ENCODE measurements around the gene ALK.

ALK gene

DNA sequence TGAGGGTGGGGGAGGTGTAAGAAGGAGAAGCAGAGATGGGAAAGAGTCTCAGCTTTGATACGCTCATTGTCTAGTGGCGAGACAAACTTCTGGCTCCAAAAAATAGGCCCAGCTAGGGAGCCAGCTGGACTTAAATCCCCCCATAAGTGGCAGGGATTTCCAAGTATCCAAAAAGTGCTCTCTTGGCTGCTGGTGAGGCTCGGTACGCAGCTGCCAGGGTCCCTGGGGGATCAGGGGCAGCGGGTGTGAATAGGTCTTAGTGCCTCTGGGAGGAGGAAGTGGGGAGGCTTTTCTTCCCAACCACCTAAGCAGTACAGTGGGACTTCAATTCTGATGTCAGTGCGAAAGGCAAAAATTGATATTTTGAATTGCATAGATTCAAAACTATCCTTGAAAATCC is 73.5 kb downstream of the ALK start:
- H3K27ac ChIP-seq = no peak overlapping the region
- TF ChIP-seq CTCF (IDR thresholded peaks at IDR 0.05) = no peak
- TF ChIP-seq ZFX (IDR thresholded peaks at IDR 0.05; ENCODE audit: borderline replicate concordance) = no peak

DNA sequence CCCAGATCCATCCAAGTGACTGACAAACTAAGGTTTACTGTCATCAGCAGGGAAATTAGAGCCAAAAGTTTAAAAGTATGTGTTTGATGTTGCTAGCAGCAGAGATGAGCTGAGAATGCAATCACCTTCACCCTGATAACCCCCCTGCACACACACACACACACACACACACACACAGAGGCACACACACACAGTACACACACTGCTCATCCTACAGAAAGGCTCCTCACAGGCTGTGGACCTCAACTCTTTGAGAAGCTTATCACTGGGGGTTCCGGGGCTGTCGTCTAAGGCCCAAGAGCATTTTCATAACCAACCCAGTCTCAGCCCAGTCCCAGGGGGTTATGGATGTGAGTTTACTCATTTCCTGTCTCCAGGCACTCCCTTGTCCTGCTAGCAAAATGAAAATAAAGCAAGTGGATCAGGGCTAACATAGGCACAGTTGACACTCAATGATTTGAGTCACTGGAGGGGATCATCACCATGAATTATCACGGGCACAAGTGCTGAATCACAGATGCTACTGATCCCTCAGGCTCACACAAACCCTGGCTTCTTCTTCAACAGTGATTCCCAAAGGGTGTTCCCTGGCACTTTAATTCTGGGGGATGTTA is 76.6 kb downstream of the ALK start:
- no peak overlapping the region for H3K27ac ChIP-seq
- no peak for TF ChIP-seq CTCF (IDR thresholded peaks at IDR 0.05)
- TF ChIP-seq ZFX (IDR thresholded peaks at IDR 0.05; ENCODE audit: borderline replicate concordance) = no peak

- no peak overlapping the region for H3K27ac ChIP-seq
- TF ChIP-seq ZFX (IDR thresholded peaks at IDR 0.05; ENCODE audit: borderline replicate concordance) (no peak), CTCF (IDR thresholded peaks at IDR 0.05) (peak; percentile 88)
Measured at GRCh38 chr2:29841386-29842004, 79.9 kb downstream of the ALK start.

GRCh38 chr2:29839306-29839705 is 82.1 kb downstream of the ALK start:
- no peak for TF ChIP-seq CTCF (IDR thresholded peaks at IDR 0.05)
- TF ChIP-seq ZFX (IDR thresholded peaks at IDR 0.05; ENCODE audit: borderline replicate concordance) = no peak
- H3K27ac ChIP-seq = no peak overlapping the region

DNA sequence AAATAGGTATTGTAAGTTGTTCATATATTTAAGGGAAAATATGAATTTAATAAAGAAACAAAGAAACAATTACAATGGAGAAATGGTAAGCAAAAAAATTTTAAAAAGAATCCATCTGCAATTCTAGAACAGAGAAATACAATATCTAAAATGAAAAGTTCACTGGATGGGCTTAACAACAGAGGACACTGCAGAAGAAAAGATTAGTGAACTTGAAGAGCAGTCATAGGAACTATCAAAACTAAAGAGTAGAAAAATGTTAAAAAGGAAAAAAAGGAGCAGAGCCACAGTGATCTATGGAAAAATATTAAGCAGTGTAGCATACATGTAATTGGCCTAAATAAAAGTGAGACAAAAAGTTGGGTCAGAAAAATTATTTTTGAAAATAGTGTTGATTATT is 83.5 kb downstream of the ALK start:
- TF ChIP-seq CTCF (IDR thresholded peaks at IDR 0.05) (no peak), ZFX (IDR thresholded peaks at IDR 0.05; ENCODE audit: borderline replicate concordance) (no peak)

GRCh38 chr2:29834624-29835023 is 86.8 kb downstream of the ALK start:
- no peak overlapping the region for H3K27ac ChIP-seq

More for the DNA sequence above, 83.5 kb downstream of the ALK start:
- H3K27ac ChIP-seq = no peak overlapping the region

More at GRCh38 chr2:29834624-29835023, 86.8 kb downstream of the ALK start:
- TF ChIP-seq CTCF (IDR thresholded peaks at IDR 0.05) = no peak
- TF ChIP-seq ZFX (IDR thresholded peaks at IDR 0.05; ENCODE audit: borderline replicate concordance) = no peak

Measured in 22Rv1 (cell line).